ENCODE measurements around the gene SERPINA6. TPM values are rescaled to one million over a fixed set of nuclear protein-coding genes. Genes with fewer than 3 reads are reported as not detected.
"Not testable (repeated sequence)": the region's sequence is repeated elsewhere in the genome, so short reads cannot be mapped to it uniquely, and the experiment has no call there.

SERPINA6 gene
- total RNA-seq, 1 donor from 2014 or later = 1.1 TPM

- no peaks in the 10 kb centered on the region for H3K36me3 ChIP-seq
- H3K4me1 ChIP-seq = no peaks in the 10 kb centered on the region
- no peak overlapping the region for H3K4me3 ChIP-seq
- no peak for TF ChIP-seq CTCF (IDR thresholded peaks at IDR 0.05)
- H3K9me3 ChIP-seq = no peaks in the 10 kb centered on the region
- H3K27me3 ChIP-seq (ENCODE audit: low read depth) = no peaks in the 10 kb centered on the region
- DNase-seq = no peak
- no peak for ATAC-seq
- intact Hi-C loops (cut with DNase I) = no loop called here
- H3K27ac ChIP-seq = no peak overlapping the region
These were observed 54.0 kb downstream of the SERPINA6 start for GRCh38 chr14:94269156-94269555.

GRCh38 chr14:94268582-94268981 is 54.6 kb downstream of the SERPINA6 start:
- H3K27me3 ChIP-seq (ENCODE audit: low read depth); DNase-seq; H3K9me3 ChIP-seq; intact Hi-C loops (cut with DNase I); H3K27ac ChIP-seq; ATAC-seq; H3K4me1 ChIP-seq; H3K4me3 ChIP-seq; H3K36me3 ChIP-seq: not testable (repeated sequence)

GRCh38 chr14:94267352-94267751 is 55.8 kb downstream of the SERPINA6 start:
- H3K27ac ChIP-seq = no peak overlapping the region
- no peaks in the 10 kb centered on the region for H3K36me3 ChIP-seq
- H3K4me1 ChIP-seq = no peaks in the 10 kb centered on the region
- DNase-seq (no peak), ATAC-seq (no peak)
- H3K27me3 ChIP-seq (ENCODE audit: low read depth) = no peaks in the 10 kb centered on the region
- H3K4me3 ChIP-seq = no peak overlapping the region
- H3K9me3 ChIP-seq = no peaks in the 10 kb centered on the region
- intact Hi-C loops (cut with DNase I) = no loop called here
- TF ChIP-seq CTCF (IDR thresholded peaks at IDR 0.05) = no peak

- H3K27ac ChIP-seq; H3K9me3 ChIP-seq; DNase-seq; H3K4me3 ChIP-seq; ATAC-seq; intact Hi-C loops (cut with DNase I); H3K4me1 ChIP-seq; H3K27me3 ChIP-seq (ENCODE audit: low read depth); H3K36me3 ChIP-seq: not testable (repeated sequence)
These were observed 58.9 kb downstream of the SERPINA6 start for GRCh38 chr14:94264195-94264594.

Other genes with a start within 250 kb of the SERPINA6 start
- gene DDX24, start 242.1 kb downstream of the SERPINA6 start, total RNA-seq = 163 TPM
- gene IFI27L1, start 242.0 kb downstream of the SERPINA6 start, total RNA-seq = 10.9 TPM
- gene IFI27, start 212.6 kb downstream of the SERPINA6 start, total RNA-seq = 340 TPM
- gene IFI27L2, start 193.7 kb downstream of the SERPINA6 start, total RNA-seq = 49.7 TPM
- 5.9 TPM for gene PPP4R4, start 149.0 kb downstream of the SERPINA6 start, total RNA-seq
- gene SERPINA10, start 30.1 kb downstream of the SERPINA6 start, total RNA-seq = not detected
- gene SERPINA2, start 43.4 kb upstream of the SERPINA6 start, total RNA-seq = not detected
- 994 TPM for gene SERPINA1, start 65.3 kb upstream of the SERPINA6 start, total RNA-seq
- not detected for gene SERPINA11, start 129.5 kb upstream of the SERPINA6 start, total RNA-seq
- gene SERPINA9, start 152.9 kb upstream of the SERPINA6 start, total RNA-seq = not detected
- not detected for gene SERPINA12, start 186.1 kb upstream of the SERPINA6 start, total RNA-seq
- not detected for gene SERPINA4, start 238.1 kb upstream of the SERPINA6 start, total RNA-seq